Activated naive CD4-positive, alpha-beta T cell treated with anti-CD3 and anti-CD28 coated beads, Interleukin-2, amount 10 ng/mL, durations not matched to agents 7 days and 5 days (primary cell): ENCODE results near the gene SMIM45.

Experiments
- CTCF ChIA-PET: fragments of 350-600 bp; sonication (Branson Sonifier 250); formaldehyde crosslinking; loops from one replicate; lab custom pipeline; 2021; ENCODE audit warnings: antibody characterized with exemption; lab: Charles Lee
- DNase-seq: peaks from one replicate; pipeline ENCODE4 v3.0.0-alpha.2; 2020
- H3K27ac Mint-ChIP-seq: one replicate; pipeline ENCODE4 v1.8.0; 2021; ENCODE audit warnings: mild to moderate bottlenecking, moderate library complexity, mixed read lengths
- H3K27me3 Mint-ChIP-seq: one replicate; pipeline ENCODE4 v1.8.0; 2021; ENCODE audit warnings: mild to moderate bottlenecking, mixed read lengths
- H3K36me3 Mint-ChIP-seq: one replicate; pipeline ENCODE4 v1.8.0; 2021; ENCODE audit warnings: mixed read lengths
- H3K4me1 Mint-ChIP-seq: one replicate; pipeline ENCODE4 v1.8.0; 2021; ENCODE audit warnings: mixed read lengths
- H3K4me3 Mint-ChIP-seq: one replicate; pipeline ENCODE4 v1.8.0; 2021; ENCODE audit warnings: mild to moderate bottlenecking, moderate library complexity, mixed read lengths
- H3K9me3 Mint-ChIP-seq: one replicate; pipeline ENCODE4 v1.8.0; 2021; ENCODE audit warnings: mixed read lengths

The SMIM45 gene

DNA sequence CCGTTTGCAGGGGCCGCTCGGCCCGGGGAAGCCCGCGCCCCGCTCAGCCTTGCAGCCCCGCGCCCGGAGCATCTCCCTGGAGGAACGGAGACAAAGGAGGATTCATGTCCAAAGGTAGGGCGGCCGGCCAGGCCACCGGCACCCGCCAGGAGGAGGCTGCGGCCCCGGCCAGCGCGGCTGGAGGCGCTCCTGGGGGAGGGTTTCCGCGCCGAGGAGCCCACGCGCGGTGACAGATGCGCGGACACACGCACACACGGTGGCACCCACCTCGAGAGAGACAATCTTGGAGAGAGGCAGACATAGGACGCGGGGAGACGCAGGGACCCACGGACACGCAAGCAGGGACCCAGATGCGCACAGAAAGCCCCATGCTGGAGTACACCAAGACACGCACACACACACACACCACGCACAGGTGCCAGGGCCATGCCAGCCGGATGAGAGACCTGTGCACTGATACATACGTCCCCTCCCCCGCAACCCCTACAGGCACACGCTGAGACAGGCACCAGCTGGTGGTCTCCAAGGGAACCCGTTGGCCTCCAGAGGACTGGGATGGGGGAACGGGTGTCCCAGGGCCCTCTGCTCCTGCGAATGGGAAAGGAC, 25.1 kb downstream of the SMIM45 start:
- H3K27me3 Mint-ChIP-seq = peaks cover 79% of the 10 kb centered on the region

DNA sequence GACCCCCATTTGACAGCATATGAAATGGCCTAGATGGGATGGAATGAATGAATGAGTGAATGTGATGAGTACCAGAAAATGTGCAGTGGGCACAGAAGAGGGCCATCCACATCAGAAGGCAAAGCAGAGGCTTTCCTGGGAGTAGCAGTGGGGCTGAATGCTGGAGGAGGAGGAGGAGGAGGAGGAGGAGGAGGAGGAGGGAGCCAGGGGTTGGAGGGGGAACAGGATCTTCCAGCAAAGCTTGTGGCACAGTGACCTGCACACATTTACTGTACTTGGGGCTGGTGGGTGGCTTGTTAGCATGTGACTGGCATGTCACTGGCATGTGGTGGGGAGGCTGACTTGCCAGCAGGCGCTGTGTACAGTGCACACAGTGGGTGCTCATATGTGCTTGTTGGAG, 26.8 kb downstream of the SMIM45 start:
- H3K9me3 Mint-ChIP-seq = no peaks in the 10 kb centered on the region
- no peaks in the 10 kb centered on the region for H3K36me3 Mint-ChIP-seq
- CTCF ChIA-PET = interaction anchor here (1.4 kb wide), 1 partner anchor 11 kb away, joined by 3 read pairs; no protein-coding TSS in a partner anchor
- H3K27me3 Mint-ChIP-seq = peaks cover 75% of the 10 kb centered on the region
- no peak for DNase-seq
- H3K27ac Mint-ChIP-seq = no peak overlapping the region
- no peak overlapping the region for H3K4me3 Mint-ChIP-seq
- peaks cover 8% of the 10 kb centered on the region for H3K4me1 Mint-ChIP-seq

More for the DNA sequence above, 25.1 kb downstream of the SMIM45 start:
- CTCF ChIA-PET = interaction anchor here (1.3 to 1.4 kb wide), 2 partner anchors 9 kb away, joined by 3 to 4 read pairs; no protein-coding TSS in a partner anchor
- Mint-ChIP-seq H3K27ac (no peak overlapping the region), H3K4me1 (peaks cover 8% of the 10 kb centered on the region), H3K9me3 (no peaks in the 10 kb centered on the region), H3K36me3 (no peaks in the 10 kb centered on the region), H3K4me3 (peak overlapping the region; percentile 65)
- DNase-seq = peak; percentile 38

DNA sequence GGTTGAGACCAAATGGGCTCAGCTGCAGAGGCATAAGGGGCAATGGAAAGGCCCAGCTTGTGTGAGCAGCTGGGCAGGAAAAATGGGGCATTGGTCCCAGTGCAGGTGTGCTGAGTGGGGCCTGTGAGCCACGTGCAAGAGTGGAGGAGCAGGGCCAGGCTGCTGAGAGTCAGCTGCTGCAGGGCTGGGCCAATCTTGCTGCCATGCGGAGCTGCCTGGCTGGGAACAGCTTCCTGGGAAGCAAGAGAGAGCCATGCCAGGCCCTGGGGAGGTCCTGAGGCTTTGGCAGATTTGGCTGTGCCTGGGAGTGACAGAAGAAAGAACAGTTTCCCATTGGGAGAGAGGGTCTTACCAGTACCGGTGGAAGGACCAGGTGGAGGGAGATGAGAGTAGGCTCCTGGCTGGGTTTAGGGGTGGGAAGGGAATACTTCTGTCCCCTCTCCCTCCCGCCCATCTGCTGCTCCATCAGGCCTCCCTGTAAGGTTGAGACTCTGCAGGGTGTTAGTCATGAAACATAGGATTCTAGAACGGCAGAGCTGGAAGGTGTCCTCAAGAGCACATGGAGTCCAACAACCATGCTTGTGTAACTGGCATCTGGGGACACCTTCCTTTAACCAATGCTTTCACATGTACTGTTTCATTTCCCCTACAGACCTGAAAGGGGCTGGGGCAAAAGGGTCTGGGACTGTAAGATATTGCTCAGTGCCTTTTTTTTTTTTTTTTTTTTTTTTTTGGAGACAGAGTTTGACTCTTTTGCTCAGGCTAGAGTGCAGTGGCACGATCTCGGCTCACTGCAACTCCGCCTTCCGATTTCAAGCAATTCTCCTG, 27.7 kb downstream of the SMIM45 start:
- Mint-ChIP-seq H3K27me3 (peaks cover 66% of the 10 kb centered on the region), H3K36me3 (no peaks in the 10 kb centered on the region), H3K27ac (no peak overlapping the region), H3K9me3 (no peaks in the 10 kb centered on the region), H3K4me3 (no peak overlapping the region), H3K4me1 (peaks cover 8% of the 10 kb centered on the region)
- no peak for DNase-seq
- CTCF ChIA-PET = no interaction called here

DNA sequence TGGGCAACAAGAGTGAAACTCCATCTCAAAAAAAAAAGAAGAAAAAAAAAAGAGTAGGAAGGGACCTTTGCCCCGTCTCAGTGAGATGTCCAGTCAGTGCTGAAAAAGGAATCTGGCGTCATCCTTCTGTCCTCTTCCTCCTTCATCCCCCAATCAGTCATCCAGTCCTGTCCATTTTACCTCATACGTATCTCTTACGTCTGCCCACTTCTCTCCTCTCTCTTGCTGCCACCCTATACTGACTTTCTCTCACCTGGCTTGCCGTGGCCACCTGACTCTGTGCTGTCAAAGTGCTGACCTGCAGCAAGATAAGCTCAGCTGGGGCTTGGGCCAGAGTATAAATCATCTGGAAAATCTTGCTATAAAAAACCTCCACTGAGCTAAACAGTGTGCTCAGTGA, 30.9 kb downstream of the SMIM45 start:
- Mint-ChIP-seq H3K36me3 (no peaks in the 10 kb centered on the region), H3K9me3 (no peaks in the 10 kb centered on the region), H3K27ac (no peak overlapping the region), H3K27me3 (peaks cover 45% of the 10 kb centered on the region), H3K4me1 (no peaks in the 10 kb centered on the region), H3K4me3 (no peak overlapping the region)
- no peak for DNase-seq
- CTCF ChIA-PET = no interaction called here

DNA sequence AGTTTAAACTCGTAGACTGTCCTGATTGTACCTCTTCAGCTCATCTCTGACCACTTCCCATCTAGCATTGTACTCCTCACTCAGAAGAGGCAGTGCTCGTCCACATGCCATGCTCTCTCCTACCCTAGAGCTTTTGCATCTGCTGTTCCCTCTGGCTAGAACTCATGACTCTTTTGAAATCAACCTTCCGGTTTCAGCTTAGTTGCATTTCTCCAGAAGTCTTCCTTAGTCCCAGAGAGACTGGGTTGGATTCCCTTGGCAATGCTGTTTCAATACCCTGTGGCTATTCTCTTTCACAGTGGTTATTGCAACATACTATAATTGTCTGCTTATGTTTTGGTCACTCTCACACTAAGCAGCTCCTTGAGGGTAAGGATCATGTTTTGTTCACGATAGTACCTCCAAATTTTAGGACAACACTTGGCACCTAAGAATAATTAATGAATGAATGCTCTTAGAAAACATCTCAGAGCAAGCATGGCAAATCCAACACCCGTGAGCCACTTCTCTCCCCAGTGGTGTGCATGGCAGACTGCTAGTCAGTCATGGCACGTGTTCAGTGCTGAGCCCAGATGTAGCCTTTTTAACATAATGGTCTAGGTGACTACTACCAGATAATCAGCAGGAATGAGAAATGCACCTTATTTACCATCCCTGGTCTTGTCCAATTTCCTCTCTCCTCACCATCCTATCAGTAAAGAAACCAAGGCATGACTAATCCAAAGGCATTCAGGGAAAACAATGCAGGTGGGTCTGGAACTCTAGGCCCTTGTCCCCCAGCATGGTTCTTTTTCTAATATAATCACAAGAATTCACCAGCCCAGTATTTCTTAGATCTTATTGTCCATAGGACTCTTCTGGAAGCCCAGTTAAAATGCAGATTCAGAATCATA, 31.8 kb downstream of the SMIM45 start:
- peaks cover 44% of the 10 kb centered on the region for H3K27me3 Mint-ChIP-seq
- H3K4me3 Mint-ChIP-seq = no peak overlapping the region
- no peaks in the 10 kb centered on the region for H3K36me3 Mint-ChIP-seq
- no peak overlapping the region for H3K27ac Mint-ChIP-seq
- CTCF ChIA-PET = interaction anchor here (0.7 kb wide), 1 partner anchor 53 kb away, joined by 3 read pairs; no protein-coding TSS in a partner anchor
- DNase-seq = no peak
- no peaks in the 10 kb centered on the region for H3K4me1 Mint-ChIP-seq
- H3K9me3 Mint-ChIP-seq = no peaks in the 10 kb centered on the region

DNA sequence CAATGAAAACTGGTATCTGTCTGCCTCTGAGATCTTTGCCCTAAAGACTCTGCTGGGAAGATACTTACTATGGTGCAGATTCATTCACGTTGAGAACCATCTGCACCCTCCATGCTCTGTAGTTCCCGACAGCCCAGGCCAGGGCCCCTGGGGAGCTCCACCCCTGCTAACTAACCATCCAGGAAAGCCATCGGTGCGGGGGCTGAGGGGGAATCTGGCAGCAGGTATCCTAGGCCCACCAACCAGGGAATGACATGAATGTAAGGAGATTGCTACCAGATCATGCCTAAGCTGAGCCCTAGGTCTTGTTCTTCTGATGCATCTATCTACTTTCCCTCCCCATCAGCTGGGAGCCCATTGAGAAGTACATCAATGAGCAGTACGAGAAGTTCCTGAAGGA, 35.3 kb downstream of the SMIM45 start:
- Mint-ChIP-seq H3K4me1 (no peaks in the 10 kb centered on the region), H3K36me3 (no peaks in the 10 kb centered on the region), H3K4me3 (no peak overlapping the region), H3K9me3 (no peaks in the 10 kb centered on the region), H3K27ac (no peak overlapping the region), H3K27me3 (peaks cover 40% of the 10 kb centered on the region)
- CTCF ChIA-PET = interaction anchor here (1.2 kb wide), 1 partner anchor 126 kb away, joined by 3 read pairs; no protein-coding TSS in a partner anchor
- DNase-seq = no peak

DNA sequence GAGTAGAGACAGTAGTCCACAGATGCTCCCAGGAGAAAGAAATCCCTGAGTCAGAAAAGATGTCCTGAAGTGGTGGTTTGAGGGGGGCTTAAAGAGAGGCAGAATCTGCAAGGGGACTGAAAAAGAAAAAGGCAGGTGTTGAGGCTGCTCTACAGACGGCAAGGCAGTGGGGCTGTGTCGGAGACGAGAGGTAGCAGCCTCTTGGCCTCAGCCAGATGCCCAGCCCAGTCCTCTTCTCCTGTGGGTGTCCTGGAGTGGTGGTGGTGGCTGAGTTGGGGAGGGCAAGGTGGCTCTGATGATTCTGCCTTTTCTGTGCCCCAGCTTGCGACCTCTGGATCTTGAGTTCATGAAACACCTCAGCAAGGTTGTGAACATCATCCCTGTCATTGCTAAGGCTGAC, 37.3 kb downstream of the SMIM45 start:
- Mint-ChIP-seq H3K9me3 (no peaks in the 10 kb centered on the region), H3K4me1 (no peaks in the 10 kb centered on the region), H3K27me3 (peaks cover 33% of the 10 kb centered on the region), H3K4me3 (no peak overlapping the region), H3K27ac (no peak overlapping the region), H3K36me3 (no peaks in the 10 kb centered on the region)
- CTCF ChIA-PET = no interaction called here
- DNase-seq = no peak

DNA sequence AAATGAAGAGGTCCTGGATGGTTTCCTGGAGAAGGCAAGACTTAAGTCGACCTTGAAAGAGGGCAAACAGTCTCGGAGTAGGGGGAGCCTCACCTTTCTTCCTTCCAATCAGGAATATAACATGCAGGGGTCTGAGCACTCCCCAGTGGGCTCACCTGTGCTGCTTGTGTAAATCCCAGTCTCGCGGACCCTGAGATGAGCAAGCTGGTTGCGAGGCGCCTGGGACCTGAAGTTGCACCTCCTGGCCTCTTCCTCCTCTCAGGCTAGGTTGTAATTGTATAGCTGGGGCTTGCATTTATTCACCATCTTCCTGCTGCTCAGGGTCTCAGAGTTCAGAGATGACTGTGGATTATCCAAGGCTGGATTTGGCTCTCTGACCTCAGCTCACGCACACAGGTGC, 39.2 kb downstream of the SMIM45 start:
- Mint-ChIP-seq H3K9me3 (no peaks in the 10 kb centered on the region), H3K4me3 (no peak overlapping the region), H3K36me3 (no peaks in the 10 kb centered on the region), H3K27me3 (peaks cover 43% of the 10 kb centered on the region), H3K27ac (no peak overlapping the region), H3K4me1 (no peaks in the 10 kb centered on the region)
- CTCF ChIA-PET = no interaction called here
- DNase-seq = no peak

DNA sequence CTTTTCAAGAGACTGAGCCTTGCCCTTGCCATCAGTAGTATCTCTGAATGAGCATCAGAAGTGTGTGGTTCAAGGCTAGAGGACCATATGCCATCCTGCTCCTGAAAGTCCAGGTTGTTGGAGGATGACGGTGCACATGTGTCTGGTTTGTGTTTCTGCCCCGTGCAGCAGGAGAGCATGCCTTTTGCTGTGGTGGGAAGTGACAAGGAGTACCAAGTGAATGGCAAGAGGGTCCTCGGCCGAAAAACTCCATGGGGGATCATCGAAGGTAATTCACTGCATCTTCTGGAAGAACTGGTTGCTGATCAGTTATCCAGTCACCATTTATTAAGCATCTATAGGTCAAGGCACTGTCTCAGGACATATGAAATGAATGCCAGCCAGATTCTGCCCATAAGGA, 40.5 kb downstream of the SMIM45 start:
- peaks cover 2% of the 10 kb centered on the region for H3K4me1 Mint-ChIP-seq
- CTCF ChIA-PET = interaction anchor here (1.0 kb wide), 1 partner anchor 26 kb away, joined by 6 read pairs; no protein-coding TSS in a partner anchor

DNA sequence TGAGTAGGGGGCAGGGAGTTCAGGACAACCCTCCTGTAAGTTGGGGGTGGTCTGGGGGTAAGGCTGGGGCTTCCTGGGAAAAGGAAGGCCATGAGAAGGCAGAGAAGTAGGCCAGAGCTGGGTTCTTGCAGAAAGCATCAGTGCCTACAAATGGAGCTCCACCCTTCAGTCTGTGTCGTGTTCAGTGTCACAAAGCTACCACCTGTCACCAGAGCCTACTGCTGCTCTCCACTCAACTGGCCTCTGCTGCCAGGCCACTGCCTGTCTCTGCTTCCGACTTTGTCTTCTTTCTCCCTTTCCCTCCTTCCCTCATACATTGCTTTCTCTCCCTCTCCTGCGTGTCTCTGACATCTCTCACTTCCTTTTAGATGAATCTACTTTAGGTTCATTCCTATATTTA, 43.3 kb downstream of the SMIM45 start:
- Mint-ChIP-seq H3K4me3 (no peak overlapping the region), H3K9me3 (peaks cover 2% of the 10 kb centered on the region), H3K36me3 (peaks cover 10% of the 10 kb centered on the region), H3K27ac (no peak overlapping the region), H3K27me3 (peaks cover 37% of the 10 kb centered on the region), H3K4me1 (peaks cover 25% of the 10 kb centered on the region)
- DNase-seq = no peak
- CTCF ChIA-PET = no interaction called here

More for the DNA sequence above, 40.5 kb downstream of the SMIM45 start:
- no peaks in the 10 kb centered on the region for H3K36me3 Mint-ChIP-seq
- no peak overlapping the region for H3K27ac Mint-ChIP-seq
- H3K4me3 Mint-ChIP-seq = no peak overlapping the region
- DNase-seq = no peak
- H3K9me3 Mint-ChIP-seq = no peaks in the 10 kb centered on the region
- H3K27me3 Mint-ChIP-seq = peaks cover 42% of the 10 kb centered on the region

DNA sequence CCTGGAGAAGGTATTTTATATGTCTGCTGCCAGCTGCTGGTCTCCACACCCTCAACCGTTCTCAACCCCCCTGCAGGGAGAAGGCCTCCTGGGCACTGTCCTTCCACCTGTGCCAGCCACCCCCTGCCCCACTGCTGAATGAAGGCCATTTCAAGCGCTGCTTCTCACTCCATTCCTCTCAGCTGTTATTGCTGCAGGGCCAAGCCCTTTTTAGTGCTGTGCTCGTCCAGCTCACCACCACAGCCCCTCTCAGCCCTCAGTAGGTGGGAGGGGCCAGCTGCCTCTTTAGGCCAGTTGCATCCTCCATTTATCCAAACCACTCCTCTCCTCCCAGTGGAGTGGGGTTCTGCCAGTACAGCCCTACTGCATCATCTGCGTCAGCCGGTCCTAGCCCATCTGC, 44.9 kb downstream of the SMIM45 start:
- peaks cover 6% of the 10 kb centered on the region for H3K9me3 Mint-ChIP-seq
- peaks cover 31% of the 10 kb centered on the region for H3K4me1 Mint-ChIP-seq
- H3K27ac Mint-ChIP-seq = no peak overlapping the region
- CTCF ChIA-PET = no interaction called here
- no peak for DNase-seq
- no peak overlapping the region for H3K4me3 Mint-ChIP-seq
- H3K36me3 Mint-ChIP-seq = peaks cover 15% of the 10 kb centered on the region
- peaks cover 37% of the 10 kb centered on the region for H3K27me3 Mint-ChIP-seq

DNA sequence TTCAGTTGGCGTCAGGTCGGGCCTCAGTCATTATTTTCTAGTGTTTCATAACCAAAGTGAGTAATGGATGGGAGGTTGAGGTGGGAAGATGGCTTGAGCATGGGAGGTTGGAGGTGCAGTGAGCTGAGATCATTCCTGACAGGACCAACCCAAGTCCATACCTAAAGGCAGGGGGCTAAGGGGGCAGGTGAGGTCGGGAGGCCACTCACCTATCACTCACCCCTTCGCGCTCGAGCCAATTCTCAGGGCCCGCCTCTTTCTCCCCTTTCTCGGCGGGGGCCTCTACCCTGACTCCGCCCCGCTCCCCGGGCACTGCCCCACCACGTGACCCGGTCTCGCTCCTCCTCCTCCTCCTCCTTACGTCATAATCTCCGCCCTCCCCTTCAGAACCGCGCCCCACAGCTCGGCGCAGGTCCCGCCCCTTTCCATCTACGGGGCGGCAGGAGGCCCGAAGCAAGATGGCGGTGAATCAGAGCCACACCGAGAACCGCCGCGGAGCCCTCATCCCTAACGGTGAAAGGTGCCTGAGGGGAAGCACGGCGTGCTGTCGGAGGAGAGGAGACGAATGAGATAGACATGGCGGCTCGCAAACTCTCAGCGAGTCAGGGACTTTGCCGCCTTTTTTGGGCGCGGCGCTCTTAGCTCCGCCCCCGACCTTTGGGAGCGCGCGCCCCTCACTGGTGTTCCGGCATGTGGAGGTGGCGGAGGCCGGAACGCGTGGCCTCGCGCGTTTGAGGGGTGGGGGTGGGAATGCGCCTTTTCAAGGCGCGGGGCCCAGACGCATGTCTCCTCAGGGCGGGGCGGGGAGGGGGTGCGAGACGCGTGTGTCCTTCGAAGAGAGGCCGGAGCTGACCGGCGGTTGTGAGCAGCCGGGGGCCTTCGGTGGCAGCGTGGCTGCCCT, 46.7 kb downstream of the SMIM45 start, which contains the start of gene WBP2NL:
Gene WBP2NL, plus strand, starts transcription at position 428 of the 901 bp plus-strand sequence. Its CDS starts 31 bp downstream, at position 459.
- Mint-ChIP-seq H3K27me3 (peaks cover 40% of the 10 kb centered on the region), H3K9me3 (peaks cover 6% of the 10 kb centered on the region), H3K36me3 (peaks cover 15% of the 10 kb centered on the region), H3K4me3 (peak within 1 kb of the TSS; percentile 83), H3K4me1 (peaks cover 31% of the 10 kb centered on the region), H3K27ac (peak within 1 kb of the TSS; percentile 85)
- CTCF ChIA-PET = interaction anchor here (1.0 to 1.4 kb wide), 2 partner anchors 35 to 92 kb away, joined by 3 to 4 read pairs; partner anchors contain the start of gene NDUFA6
- DNase-seq = peak; percentile 90

DNA sequence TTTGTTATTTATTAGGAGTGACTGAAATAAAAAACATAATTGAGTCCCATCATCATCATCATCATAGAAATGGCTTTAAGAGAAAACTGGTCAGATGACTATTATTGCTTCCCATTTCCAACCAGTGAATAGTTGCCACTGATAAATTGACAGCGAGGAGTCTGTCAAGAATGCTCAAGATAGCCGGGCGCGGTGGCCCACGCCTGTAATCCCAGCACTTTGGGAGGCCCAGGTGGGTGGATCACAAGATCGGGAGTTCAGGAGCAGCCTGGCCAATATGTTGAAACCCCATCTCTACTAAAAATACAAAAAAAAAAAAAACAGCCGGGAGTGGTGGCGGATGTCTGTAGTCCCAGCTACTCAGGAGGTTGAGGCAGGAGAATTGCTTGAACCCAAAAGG, 48.5 kb downstream of the SMIM45 start:
- CTCF ChIA-PET = no interaction called here
- H3K4me1 Mint-ChIP-seq = peaks cover 31% of the 10 kb centered on the region
- DNase-seq = no peak
- no peak overlapping the region for H3K27ac Mint-ChIP-seq
- peaks cover 15% of the 10 kb centered on the region for H3K36me3 Mint-ChIP-seq
- peaks cover 6% of the 10 kb centered on the region for H3K9me3 Mint-ChIP-seq
- H3K27me3 Mint-ChIP-seq = peaks cover 36% of the 10 kb centered on the region
- no peak overlapping the region for H3K4me3 Mint-ChIP-seq
